ENCODE data around the gene SCN4A. TPM values are rescaled to one million over a fixed set of nuclear protein-coding genes. Genes with fewer than 3 reads are reported as not detected.
"Not testable (repeated sequence)": the region's sequence is repeated elsewhere in the genome, so short reads cannot be mapped to it uniquely, and the experiment has no call there.

The SCN4A gene
- total RNA-seq (under 0.01 and 0.07 TPM in 2 replicates), polyA plus RNA-seq (not detected in 2 replicates)

DNA sequence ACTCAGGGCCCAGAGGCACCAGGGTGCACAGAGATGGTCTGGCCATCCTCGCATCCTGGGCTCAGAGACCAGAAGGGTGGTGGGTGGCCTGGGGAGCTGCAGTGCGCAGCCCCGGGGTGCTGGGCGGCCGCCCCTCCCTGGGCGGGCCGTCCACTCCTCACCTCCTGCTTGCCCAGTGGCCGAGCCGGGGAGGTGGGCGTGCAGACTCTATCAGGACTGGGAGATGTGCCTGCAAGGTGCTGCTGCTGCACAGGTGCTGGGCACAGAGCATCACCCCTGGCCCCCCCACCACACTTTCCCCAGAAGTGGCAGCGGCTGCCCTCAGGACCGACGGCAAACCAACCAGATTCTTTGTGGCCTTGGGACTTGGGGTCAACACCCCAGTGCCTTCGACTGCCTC is at the start of gene SCN4A:
Gene SCN4A, minus strand, starts transcription at position 123 of the 400 bp plus-strand sequence. Its CDS starts 77 bp downstream, at position 46.
- H3K36me3 ChIP-seq (replicated peaks; ENCODE audit: insufficient read depth, low read depth): no peaks in the 10 kb centered on the region
- no peak within 1 kb of the TSS for H3K4me3 ChIP-seq
- H3K4me1 ChIP-seq (ENCODE audit: insufficient read depth): no peaks in the 10 kb centered on the region
- no peak within 1 kb of the TSS for H3K27ac ChIP-seq
- no peaks in the 10 kb centered on the region for H4K20me1 ChIP-seq (ENCODE audit: insufficient read depth, poor library complexity, severe bottlenecking)
- DNase-seq (ENCODE audit: low spot score): no peak
- H3K79me2 ChIP-seq: no peaks in the 10 kb centered on the region
- TF ChIP-seq, protein P1, sequence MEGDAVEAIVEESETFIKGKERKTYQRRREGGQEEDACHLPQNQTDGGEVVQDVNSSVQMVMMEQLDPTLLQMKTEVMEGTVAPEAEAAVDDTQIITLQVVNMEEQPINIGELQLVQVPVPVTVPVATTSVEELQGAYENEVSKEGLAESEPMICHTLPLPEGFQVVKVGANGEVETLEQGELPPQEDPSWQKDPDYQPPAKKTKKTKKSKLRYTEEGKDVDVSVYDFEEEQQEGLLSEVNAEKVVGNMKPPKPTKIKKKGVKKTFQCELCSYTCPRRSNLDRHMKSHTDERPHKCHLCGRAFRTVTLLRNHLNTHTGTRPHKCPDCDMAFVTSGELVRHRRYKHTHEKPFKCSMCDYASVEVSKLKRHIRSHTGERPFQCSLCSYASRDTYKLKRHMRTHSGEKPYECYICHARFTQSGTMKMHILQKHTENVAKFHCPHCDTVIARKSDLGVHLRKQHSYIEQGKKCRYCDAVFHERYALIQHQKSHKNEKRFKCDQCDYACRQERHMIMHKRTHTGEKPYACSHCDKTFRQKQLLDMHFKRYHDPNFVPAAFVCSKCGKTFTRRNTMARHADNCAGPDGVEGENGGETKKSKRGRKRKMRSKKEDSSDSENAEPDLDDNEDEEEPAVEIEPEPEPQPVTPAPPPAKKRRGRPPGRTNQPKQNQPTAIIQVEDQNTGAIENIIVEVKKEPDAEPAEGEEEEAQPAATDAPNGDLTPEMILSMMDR (IDR thresholded peaks at IDR 0.05; ENCODE audit: poor library complexity): no peak
- TF ChIP-seq EZH2 (IDR thresholded peaks at IDR 0.05; ENCODE audit: borderline replicate concordance) (no peak), EZH2phosphoT487 (IDR thresholded peaks at IDR 0.05; ENCODE audit: low read depth, severe bottlenecking, unreplicated experiment) (no peak)
- H3K27me3 ChIP-seq: peaks cover 9% of the 10 kb centered on the region
- H3K9me2 ChIP-seq (replicated peaks; ENCODE audit: insufficient read depth): no peaks in the 10 kb centered on the region
- H3K4me2 ChIP-seq: no peak within 1 kb of the TSS
- H3K9me3 ChIP-seq (ENCODE audit: low read depth): no peaks in the 10 kb centered on the region
- 96% methylated on average over 14 of the region's 14 CpGs for WGBS (ENCODE audit: low lambda C conversion rate, missing lambda C conversion rate)
- no peak within 1 kb of the TSS for H2AFZ ChIP-seq

DNA sequence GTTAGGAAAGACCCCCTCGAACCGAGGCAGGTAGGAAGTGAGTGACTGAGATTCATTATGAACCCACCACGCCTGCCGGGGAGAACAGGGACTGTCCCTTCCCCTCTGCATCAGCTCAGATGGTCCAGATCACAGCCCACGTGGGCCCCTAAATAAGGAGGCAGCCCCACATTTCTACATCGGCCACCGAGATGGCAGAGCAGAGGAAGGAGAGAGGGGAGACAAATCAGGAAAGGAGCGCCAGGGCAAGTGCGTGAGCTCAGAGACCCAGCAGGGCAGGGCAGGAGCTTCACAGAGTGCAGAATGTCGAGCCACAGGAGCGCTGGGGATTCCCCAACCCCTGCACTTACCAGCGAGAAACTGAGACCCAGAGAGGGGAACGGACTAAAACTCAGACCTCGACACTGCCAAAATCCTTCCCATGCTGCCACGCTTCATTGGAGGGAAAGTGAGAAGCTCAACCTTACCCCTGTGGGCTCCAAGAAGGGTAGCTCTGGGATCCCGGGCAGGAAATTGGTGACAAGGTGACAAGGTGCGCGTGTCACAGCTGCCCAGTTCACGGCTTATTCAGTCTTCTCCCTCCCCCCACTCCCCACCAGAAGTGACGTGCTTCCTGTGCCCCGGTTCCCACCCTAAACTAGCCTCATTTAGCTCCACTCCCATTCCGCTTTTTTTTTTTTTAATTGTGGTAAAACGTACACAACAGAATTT is 47.5 kb upstream of the SCN4A start, which contains the start of gene ICAM2:
Gene ICAM2, minus strand, starts transcription at position 578 of the 711 bp plus-strand sequence. CDS start 13,942 bp downstream, outside the sequence.
- H3K27me3 ChIP-seq: no peaks in the 10 kb centered on the region
- H3K4me3 ChIP-seq: no peak within 1 kb of the TSS
- H3K79me2 ChIP-seq: no peaks in the 10 kb centered on the region
- H3K4me2 ChIP-seq: peak within 1 kb of the TSS; percentile 51
- DNase-seq (ENCODE audit: low spot score): no peak
- H3K9me3 ChIP-seq (ENCODE audit: low read depth): no peaks in the 10 kb centered on the region
- H2AFZ ChIP-seq: peak within 1 kb of the TSS; percentile 26
- H4K20me1 ChIP-seq (ENCODE audit: insufficient read depth, poor library complexity, severe bottlenecking): no peaks in the 10 kb centered on the region
- no peaks in the 10 kb centered on the region for H3K9me2 ChIP-seq (replicated peaks; ENCODE audit: insufficient read depth)
- no peak within 1 kb of the TSS for H3K27ac ChIP-seq
- no peaks in the 10 kb centered on the region for H3K4me1 ChIP-seq (ENCODE audit: insufficient read depth)
- TF ChIP-seq EZH2 (IDR thresholded peaks at IDR 0.05; ENCODE audit: borderline replicate concordance) (no peak), EZH2phosphoT487 (IDR thresholded peaks at IDR 0.05; ENCODE audit: low read depth, severe bottlenecking, unreplicated experiment) (no peak)
- TF ChIP-seq, protein P1 (IDR thresholded peaks at IDR 0.05; ENCODE audit: poor library complexity): no peak
- 55% methylated on average over 20 of the region's 23 CpGs for WGBS (ENCODE audit: low lambda C conversion rate, missing lambda C conversion rate)
- H3K36me3 ChIP-seq (replicated peaks; ENCODE audit: insufficient read depth, low read depth): no peaks in the 10 kb centered on the region

DNA sequence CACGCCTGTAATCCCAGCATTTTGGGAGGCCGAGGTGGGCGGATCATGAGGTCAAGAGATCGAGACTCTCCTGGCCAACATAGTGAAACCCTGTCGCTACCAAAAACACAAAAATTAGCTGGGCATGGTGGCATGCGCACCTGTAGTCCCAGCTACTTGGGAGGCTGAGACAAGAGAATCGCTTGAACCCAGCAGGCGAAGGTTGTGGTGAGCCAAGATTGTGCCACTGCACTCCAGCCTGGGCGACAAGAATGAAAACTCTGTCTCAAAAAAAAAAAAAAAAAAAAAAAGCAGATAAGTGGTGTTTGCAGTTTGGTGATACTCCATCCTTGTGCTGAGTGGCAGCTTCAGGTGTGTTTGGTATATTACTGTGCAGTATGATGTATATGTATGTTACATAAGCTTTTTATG is 46.8 kb upstream of the SCN4A start:
- not testable (repeated sequence) for H3K9me3 ChIP-seq (ENCODE audit: low read depth); H3K27ac ChIP-seq; H3K79me2 ChIP-seq; H3K27me3 ChIP-seq; H3K4me3 ChIP-seq; H3K36me3 ChIP-seq (replicated peaks; ENCODE audit: insufficient read depth, low read depth); H3K4me2 ChIP-seq; H4K20me1 ChIP-seq (ENCODE audit: insufficient read depth, poor library complexity, severe bottlenecking); H3K4me1 ChIP-seq (ENCODE audit: insufficient read depth); H3K9me2 ChIP-seq (replicated peaks; ENCODE audit: insufficient read depth); DNase-seq (ENCODE audit: low spot score); H2AFZ ChIP-seq
- WGBS (ENCODE audit: low lambda C conversion rate, missing lambda C conversion rate): 84% methylated on average over 9 of the region's 9 CpGs

DNA sequence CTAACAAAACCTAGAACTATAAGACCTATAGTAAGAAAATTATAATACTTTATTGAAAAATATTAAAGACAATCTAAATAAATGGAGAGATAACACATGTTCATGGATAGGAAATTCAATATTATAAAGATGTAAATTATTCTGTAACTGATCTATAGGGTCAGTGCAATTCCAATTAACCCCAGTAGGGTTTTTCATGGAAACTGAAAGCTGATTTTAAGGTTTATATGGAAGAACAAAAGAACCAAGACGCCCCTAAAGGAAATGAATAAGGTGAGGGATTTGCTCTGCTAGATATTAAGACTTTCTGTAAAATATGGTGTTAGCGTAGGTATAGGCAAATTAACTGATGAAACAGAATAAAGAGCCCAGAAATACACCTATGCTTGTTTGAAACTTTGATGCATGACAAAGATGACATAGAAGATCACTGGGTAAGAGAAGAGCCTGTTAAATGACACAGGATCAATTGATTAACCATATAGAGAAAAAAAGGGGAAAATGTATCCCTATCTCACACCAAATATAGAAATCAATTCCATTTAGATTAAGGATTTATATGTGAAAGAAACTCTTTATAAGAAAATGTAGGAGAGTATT is 44.8 kb upstream of the SCN4A start:
- Histone ChIP-seq H3K27ac (no peak overlapping the region), H3K4me1 (ENCODE audit: insufficient read depth) (no peaks in the 10 kb centered on the region), H3K36me3 (replicated peaks; ENCODE audit: insufficient read depth, low read depth) (no peaks in the 10 kb centered on the region), H3K4me3 (no peak overlapping the region), H3K79me2 (no peaks in the 10 kb centered on the region), H3K4me2 (no peak overlapping the region), H3K9me2 (replicated peaks; ENCODE audit: insufficient read depth) (no peaks in the 10 kb centered on the region), H4K20me1 (ENCODE audit: insufficient read depth, poor library complexity, severe bottlenecking) (no peaks in the 10 kb centered on the region), H2AFZ (no peak overlapping the region), H3K27me3 (no peaks in the 10 kb centered on the region), H3K9me3 (ENCODE audit: low read depth) (no peaks in the 10 kb centered on the region)
- WGBS (ENCODE audit: low lambda C conversion rate, missing lambda C conversion rate): 86% methylated on average over 2 of the region's 2 CpGs
- TF ChIP-seq, protein P1 (IDR thresholded peaks at IDR 0.05; ENCODE audit: poor library complexity): no peak
- TF ChIP-seq EZH2 (IDR thresholded peaks at IDR 0.05; ENCODE audit: borderline replicate concordance): no peak
- no peak for TF ChIP-seq EZH2phosphoT487 (IDR thresholded peaks at IDR 0.05; ENCODE audit: low read depth, severe bottlenecking, unreplicated experiment)
- DNase-seq (ENCODE audit: low spot score): no peak
